Measurements from ENCODE around the gene TMA7B.

GRCh38 chr22:39979458-39979857, 19.3 kb downstream of the TMA7B start:
- no peak for TF ChIP-seq CTCF (IDR thresholded peaks at IDR 0.05)
- TF ChIP-seq POLR2AphosphoS5 (IDR thresholded peaks at IDR 0.05; ENCODE audit: insufficient read depth in 1 of 2, low read depth in 1 of 2), result no peak
- no peak for TF ChIP-seq POLR2A (IDR thresholded peaks at IDR 0.05)
